Upper lobe of right lung (tissue), 1 donor: ENCODE results near the gene FAM20A. TPM values are rescaled to one million over a fixed set of nuclear protein-coding genes. Genes with fewer than 3 reads are reported as not detected.

ENCODE experiments used
- ATAC-seq: fragments of 200-7000 bp; cut with Tn5 transposase; one replicate; pipeline ENCODE4 v1.9.1; 2020; ENCODE audit warnings: mild to moderate bottlenecking, moderate library complexity
- DNase-seq: peaks from one replicate; pipeline ENCODE4 v3.0.0-alpha.2; 2020
- H3K27ac ChIP-seq: fragments of 200-600 bp; one replicate; pipeline ENCODE4 v1.8.0; 2022
- H3K27me3 ChIP-seq: fragments of 200-600 bp; one replicate; pipeline ENCODE4 v1.8.0; 2022; ENCODE audit warnings: mild to moderate bottlenecking
- H3K36me3 ChIP-seq: fragments of 200-600 bp; one replicate; pipeline ENCODE4 v1.8.0; 2022
- H3K4me1 ChIP-seq: fragments of 200-600 bp; one replicate; pipeline ENCODE4 v1.8.0; 2022
- H3K4me3 ChIP-seq: fragments of 200-600 bp; one replicate; pipeline ENCODE4 v1.8.0; 2022; ENCODE audit warnings: mild to moderate bottlenecking
- H3K9me3 ChIP-seq: fragments of 200-600 bp; one replicate; pipeline ENCODE4 v1.8.0; 2022
- CTCF ChIP-seq: fragments of 200-600 bp; IDR thresholded peaks from one replicate; pipeline ENCODE4 v1.8.0; 2022; ENCODE audit warnings: antibody characterized with exemption
- intact Hi-C: fragments of 100-400 bp; cut with DNase I; formaldehyde crosslinking; loops from one replicate; pipeline ENCODE4 v1.11.0; 2022
- total RNA-seq: library from RNA; stranded (reverse); fragmentation: NEBNext Ultra II Directional; extraction: Animal tissue kit (Norgen Biotek cat#: 25700); gene quantifications from one replicate; pipeline ENCODE4 v1.2.1, GENCODE V29; 2021
- donor health status: DM: no; HTN: yes; CAD: no; lungs with severe emphysema.

Gene FAM20A
- total RNA-seq, 1 donor from 2014 or later = 43.3 TPM

- no peaks in the 10 kb centered on the region for H3K27me3 ChIP-seq
- no peaks in the 10 kb centered on the region for H3K36me3 ChIP-seq
- intact Hi-C loops = no loop called here
- no peak overlapping the region for H3K27ac ChIP-seq
- peaks cover 19% of the 10 kb centered on the region for H3K9me3 ChIP-seq
- no peak for DNase-seq
- H3K4me3 ChIP-seq = no peak overlapping the region
- ATAC-seq = no peak
- TF ChIP-seq CTCF = no peak
- no peaks in the 10 kb centered on the region for H3K4me1 ChIP-seq
Observed at GRCh38 chr17:68612923-68613292, 11.7 kb upstream of the FAM20A start.

- Histone ChIP-seq H3K27ac (no peak overlapping the region), H3K36me3 (no peaks in the 10 kb centered on the region), H3K27me3 (no peaks in the 10 kb centered on the region), H3K4me3 (no peak overlapping the region), H3K9me3 (peaks cover 23% of the 10 kb centered on the region), H3K4me1 (no peaks in the 10 kb centered on the region)
- intact Hi-C loops = no loop called here
- DNase-seq = no peak
- TF ChIP-seq CTCF = no peak
- ATAC-seq = no peak
Observed at GRCh38 chr17:68612209-68612922, 11.2 kb upstream of the FAM20A start.

- ATAC-seq (no peak), DNase-seq (no peak)
- no peak overlapping the region for H3K4me3 ChIP-seq
- no peaks in the 10 kb centered on the region for H3K36me3 ChIP-seq
- H3K27ac ChIP-seq = no peak overlapping the region
- intact Hi-C loops = no loop called here
- no peaks in the 10 kb centered on the region for H3K4me1 ChIP-seq
- TF ChIP-seq CTCF = no peak
- no peaks in the 10 kb centered on the region for H3K27me3 ChIP-seq
- H3K9me3 ChIP-seq = peaks cover 23% of the 10 kb centered on the region
Observed at GRCh38 chr17:68611353-68612208, 10.4 kb upstream of the FAM20A start.

GRCh38 chr17:68610554-68610953 lies 9.4 kb upstream of the FAM20A start:
- intact Hi-C loops = no loop called here
- H3K4me3 ChIP-seq = no peak overlapping the region
- no peaks in the 10 kb centered on the region for H3K4me1 ChIP-seq
- no peak for TF ChIP-seq CTCF
- no peaks in the 10 kb centered on the region for H3K36me3 ChIP-seq
- ATAC-seq (no peak), DNase-seq (no peak)
- no peaks in the 10 kb centered on the region for H3K27me3 ChIP-seq
- H3K9me3 ChIP-seq = peaks cover 23% of the 10 kb centered on the region
- no peak overlapping the region for H3K27ac ChIP-seq

- intact Hi-C loops = no loop called here
Observed at GRCh38 chr17:68608515-68609130, 7.5 kb upstream of the FAM20A start.

More at GRCh38 chr17:68608515-68609130, 7.5 kb upstream of the FAM20A start:
- Histone ChIP-seq H3K27me3 (no peaks in the 10 kb centered on the region), H3K9me3 (peaks cover 23% of the 10 kb centered on the region), H3K4me3 (no peak overlapping the region), H3K4me1 (no peaks in the 10 kb centered on the region), H3K36me3 (no peaks in the 10 kb centered on the region), H3K27ac (no peak overlapping the region)
- DNase-seq (no peak), ATAC-seq (no peak)
- no peak for TF ChIP-seq CTCF
